PC-3 (cell line): ENCODE results near the gene ZFP69B.

Experiments used
- EZH2 ChIP-seq: fragments of 300-600 bp; sonication (generic); IDR thresholded peaks from one replicate; pipeline ENCODE4 v1.6.1; 2017; ENCODE audit warnings: antibody characterized with exemption, mild to moderate bottlenecking, low read length; ENCODE audit not compliant: unreplicated experiment
- TF ChIP-seq, protein P1 (sequence below): fragments of 300-600 bp; sonication (generic); conservative IDR thresholded peaks from 2 replicates; pipeline ENCODE4 v1.5.1; 2017; ENCODE audit warnings: antibody characterized with exemption, low read depth, mild to moderate bottlenecking, low read length

DNA sequence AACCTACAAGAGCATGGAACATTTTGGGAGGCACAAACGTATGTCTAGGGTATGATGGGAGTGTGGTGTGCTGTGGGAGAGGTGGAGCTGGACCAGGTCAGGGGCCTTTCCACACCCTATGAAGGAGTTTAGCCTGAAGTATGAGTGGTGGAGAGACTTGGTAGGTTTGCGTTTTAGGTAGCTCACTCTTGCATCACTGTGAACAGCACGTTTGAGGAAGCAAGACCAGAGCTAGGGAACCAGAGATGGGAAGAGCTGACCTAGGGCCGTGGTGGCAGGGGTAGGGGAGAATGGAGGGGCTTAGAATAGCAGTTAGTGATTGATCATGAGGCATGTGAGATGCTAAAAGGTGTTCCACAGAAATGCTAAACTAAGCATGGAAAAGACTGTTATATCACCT is 25.1 kb upstream of the ZFP69B start:
- TF ChIP-seq, protein P1, sequence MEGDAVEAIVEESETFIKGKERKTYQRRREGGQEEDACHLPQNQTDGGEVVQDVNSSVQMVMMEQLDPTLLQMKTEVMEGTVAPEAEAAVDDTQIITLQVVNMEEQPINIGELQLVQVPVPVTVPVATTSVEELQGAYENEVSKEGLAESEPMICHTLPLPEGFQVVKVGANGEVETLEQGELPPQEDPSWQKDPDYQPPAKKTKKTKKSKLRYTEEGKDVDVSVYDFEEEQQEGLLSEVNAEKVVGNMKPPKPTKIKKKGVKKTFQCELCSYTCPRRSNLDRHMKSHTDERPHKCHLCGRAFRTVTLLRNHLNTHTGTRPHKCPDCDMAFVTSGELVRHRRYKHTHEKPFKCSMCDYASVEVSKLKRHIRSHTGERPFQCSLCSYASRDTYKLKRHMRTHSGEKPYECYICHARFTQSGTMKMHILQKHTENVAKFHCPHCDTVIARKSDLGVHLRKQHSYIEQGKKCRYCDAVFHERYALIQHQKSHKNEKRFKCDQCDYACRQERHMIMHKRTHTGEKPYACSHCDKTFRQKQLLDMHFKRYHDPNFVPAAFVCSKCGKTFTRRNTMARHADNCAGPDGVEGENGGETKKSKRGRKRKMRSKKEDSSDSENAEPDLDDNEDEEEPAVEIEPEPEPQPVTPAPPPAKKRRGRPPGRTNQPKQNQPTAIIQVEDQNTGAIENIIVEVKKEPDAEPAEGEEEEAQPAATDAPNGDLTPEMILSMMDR = no peak
- no peak for TF ChIP-seq EZH2
